Thyroid gland (tissue), 4 donors: ENCODE data around the gene MBD3. TPM values are rescaled to one million over a fixed set of nuclear protein-coding genes. Genes with fewer than 3 reads are reported as not detected.
A peak's percentile ranks its signal among the peaks of the same experiment; 100 is the strongest.
"Not testable (repeated sequence)": the region's sequence is repeated elsewhere in the genome, so short reads cannot be mapped to it uniquely, and the experiment has no call there.

Experiments
- DNase-seq, 2 donors: peaks; one replicate each; pipeline ENCODE4 v3.0.0-alpha.2; 2019
- H3K27ac ChIP-seq, 3 donors: fragments of 200-600 bp; sonication (generic); 1 replicate in 2 of 3; 2 replicates in 1 of 3; pipeline ENCODE4 v1.5.1; 2016 to 2019; ENCODE audit warnings: mild to moderate bottlenecking in 1 of 3, moderate library complexity in 1 of 3
- H3K27me3 ChIP-seq: fragments of 200-600 bp; sonication (generic); one replicate; pipeline ENCODE4 v1.5.1; 2019
- H3K36me3 ChIP-seq, 2 donors: fragments of 200-600 bp; sonication (generic); one replicate each; pipeline ENCODE4 v1.5.1; 2016 to 2019
- H3K4me1 ChIP-seq, 2 donors: fragments of 200-600 bp; sonication (generic); one replicate each; pipeline ENCODE4 v1.5.1; 2017 to 2019
- H3K4me3 ChIP-seq, 3 donors: fragments of 200-600 bp; sonication (generic); replicated peaks in 1 of 3; 1 replicate in 2 of 3; 2 replicates in 1 of 3; pipeline ENCODE4 v1.5.1; 2016; ENCODE audit warnings: mild to moderate bottlenecking in 1 of 3
- H3K9me3 ChIP-seq: fragments of 200-600 bp; sonication (generic); one replicate; pipeline ENCODE4 v1.5.1; 2017
- POLR2A ChIP-seq, 2 donors: fragments of 450-650 bp; IDR thresholded peaks; one replicate each; pipeline ENCODE4 v1.6.1; 2017; ENCODE audit warnings: antibody characterized with exemption in 2 of 2, mild to moderate bottlenecking in 2 of 2, moderate library complexity in 1 of 2
- WGBS, 2 donors: methylation state at CpG; one replicate each; pipeline ENCODE4 v1.1.5; 2017; 5-methylcytosine and 5-hydroxymethylcytosine counted together
- intact Hi-C: fragments of 100-400 bp; cut with DNase I; formaldehyde crosslinking; loops from one replicate; pipeline ENCODE4 v1.15.1; 2023
- total RNA-seq, 4 donors: library from RNA; depleted of rRNA; stranded (reverse); fragments of >200 nt; gene quantifications; one replicate each; pipeline ENCODE4 v1.2.3, GENCODE V29; 2016
- TF ChIP-seq, protein P1 (sequence below), 6 experiments: fragments of 200-600 bp in 3 of 6; fragments of 450-650 bp in 3 of 6; sonication (generic) in 3 of 6; IDR thresholded peaks; one replicate each; pipeline ENCODE4 v1.5.1; 2016 to 2019; ENCODE audit warnings: antibody characterized with exemption in 6 of 6, mild to moderate bottlenecking in 2 of 6, inconsistent platforms in 1 of 6, moderate library complexity in 1 of 6

MBD3 gene
- total RNA-seq, 4 donors from 2014 or later, result 58.2 to 149 (median 115) TPM

DNA sequence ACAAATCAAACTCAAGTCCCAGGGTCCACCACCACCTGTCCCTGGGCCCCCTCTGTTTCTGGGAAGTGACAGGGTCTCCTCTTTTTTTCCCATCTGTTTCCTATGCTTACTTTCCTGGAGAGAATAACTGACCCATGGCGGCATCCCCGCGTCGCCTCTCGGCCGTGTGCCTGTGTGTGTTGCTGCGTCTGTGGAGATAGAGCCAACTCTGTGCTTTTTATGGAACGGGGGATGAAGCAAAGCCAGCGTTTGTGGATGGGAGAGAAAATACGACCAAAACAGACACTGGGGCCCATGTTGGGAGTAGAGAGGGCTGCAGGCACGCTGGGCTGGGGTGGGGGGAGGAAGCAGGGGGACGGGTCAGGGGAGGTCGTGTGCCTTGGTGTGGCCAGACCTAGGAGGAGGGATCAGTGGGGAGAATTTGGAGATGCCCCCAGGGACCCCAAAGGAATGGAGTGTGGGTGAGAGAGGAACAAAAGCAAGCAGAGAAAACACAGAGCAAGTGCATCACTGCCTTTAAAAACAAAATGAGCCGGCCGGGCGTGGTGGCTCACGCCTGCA is 52.2 kb downstream of the MBD3 start:
- TF ChIP-seq POLR2A (IDR thresholded peaks at IDR 0.05), result no peak
- TF ChIP-seq, protein P1, sequence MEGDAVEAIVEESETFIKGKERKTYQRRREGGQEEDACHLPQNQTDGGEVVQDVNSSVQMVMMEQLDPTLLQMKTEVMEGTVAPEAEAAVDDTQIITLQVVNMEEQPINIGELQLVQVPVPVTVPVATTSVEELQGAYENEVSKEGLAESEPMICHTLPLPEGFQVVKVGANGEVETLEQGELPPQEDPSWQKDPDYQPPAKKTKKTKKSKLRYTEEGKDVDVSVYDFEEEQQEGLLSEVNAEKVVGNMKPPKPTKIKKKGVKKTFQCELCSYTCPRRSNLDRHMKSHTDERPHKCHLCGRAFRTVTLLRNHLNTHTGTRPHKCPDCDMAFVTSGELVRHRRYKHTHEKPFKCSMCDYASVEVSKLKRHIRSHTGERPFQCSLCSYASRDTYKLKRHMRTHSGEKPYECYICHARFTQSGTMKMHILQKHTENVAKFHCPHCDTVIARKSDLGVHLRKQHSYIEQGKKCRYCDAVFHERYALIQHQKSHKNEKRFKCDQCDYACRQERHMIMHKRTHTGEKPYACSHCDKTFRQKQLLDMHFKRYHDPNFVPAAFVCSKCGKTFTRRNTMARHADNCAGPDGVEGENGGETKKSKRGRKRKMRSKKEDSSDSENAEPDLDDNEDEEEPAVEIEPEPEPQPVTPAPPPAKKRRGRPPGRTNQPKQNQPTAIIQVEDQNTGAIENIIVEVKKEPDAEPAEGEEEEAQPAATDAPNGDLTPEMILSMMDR (IDR thresholded peaks at IDR 0.05), result no peak
- no peak for DNase-seq
- intact Hi-C loops, result loop anchor here (5.0 kb wide), 1 partner anchor 227 kb away; no protein-coding TSS in a partner anchor
- no peak overlapping the region for H3K27ac ChIP-seq
- no peaks in the 10 kb centered on the region for H3K4me1 ChIP-seq
- no peaks in the 10 kb centered on the region for H3K27me3 ChIP-seq
- no peaks in the 10 kb centered on the region for H3K9me3 ChIP-seq
- no peak overlapping the region for H3K4me3 ChIP-seq
- 20 to 39% methylated on average over 17 of the region's 17 CpGs for WGBS, 2 donors
- H3K36me3 ChIP-seq, result no peaks in the 10 kb centered on the region

DNA sequence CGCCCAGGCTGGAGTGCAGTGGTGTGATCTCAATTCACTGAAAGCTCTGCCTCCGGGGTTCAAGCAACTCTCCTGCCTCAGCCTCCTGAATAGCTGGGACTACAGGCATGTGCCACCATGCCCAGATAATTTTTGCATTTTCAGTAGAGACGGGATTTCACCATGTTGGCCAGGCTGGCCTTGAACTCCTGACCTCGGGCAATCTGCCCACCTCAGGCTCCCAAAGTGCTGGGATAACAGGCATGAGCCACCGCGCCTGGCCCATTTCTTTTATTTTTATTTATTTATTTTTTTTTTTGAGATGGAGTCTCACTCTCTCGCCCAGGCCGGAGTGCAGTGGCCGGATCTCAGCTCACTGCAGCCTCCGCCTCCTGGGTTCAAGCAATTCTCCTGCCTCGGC is 52.9 kb downstream of the MBD3 start:
- H3K27ac ChIP-seq, H3K27me3 ChIP-seq, DNase-seq, H3K4me1 ChIP-seq, H3K36me3 ChIP-seq, H3K9me3 ChIP-seq, H3K4me3 ChIP-seq: not testable (repeated sequence)
- WGBS, 2 donors, result 87% methylated on average over 11 of the region's 11 CpGs
- intact Hi-C loops, result loop anchor here (5.0 kb wide), 1 partner anchor 228 kb away; no protein-coding TSS in a partner anchor

- H3K4me3 ChIP-seq, result no peak overlapping the region
- intact Hi-C loops, result no loop called here
- DNase-seq, result peak in 1 of 2 donors; percentile 8
- no peaks in the 10 kb centered on the region for H3K9me3 ChIP-seq
- no peaks in the 10 kb centered on the region for H3K4me1 ChIP-seq
- WGBS, 2 donors, result 8 to 15% methylated on average over 15 of the region's 15 CpGs
- TF ChIP-seq POLR2A (IDR thresholded peaks at IDR 0.05), result no peak
- TF ChIP-seq, protein P1 (IDR thresholded peaks at IDR 0.05), result no peak
- no peak overlapping the region for H3K27ac ChIP-seq
- no peaks in the 10 kb centered on the region for H3K36me3 ChIP-seq
- H3K27me3 ChIP-seq, result no peaks in the 10 kb centered on the region
These were observed 53.7 kb downstream of the MBD3 start for GRCh38 chr19:1538978-1539377.

GRCh38 chr19:1535699-1536098 is 57.0 kb downstream of the MBD3 start:
- H3K4me1 ChIP-seq, H3K36me3 ChIP-seq, intact Hi-C loops, H3K27ac ChIP-seq, H3K27me3 ChIP-seq, H3K4me3 ChIP-seq, H3K9me3 ChIP-seq, DNase-seq: not testable (repeated sequence)
- 89 to 92% methylated on average over 6 to 7 of the region's 7 CpGs for WGBS, 2 donors

DNA sequence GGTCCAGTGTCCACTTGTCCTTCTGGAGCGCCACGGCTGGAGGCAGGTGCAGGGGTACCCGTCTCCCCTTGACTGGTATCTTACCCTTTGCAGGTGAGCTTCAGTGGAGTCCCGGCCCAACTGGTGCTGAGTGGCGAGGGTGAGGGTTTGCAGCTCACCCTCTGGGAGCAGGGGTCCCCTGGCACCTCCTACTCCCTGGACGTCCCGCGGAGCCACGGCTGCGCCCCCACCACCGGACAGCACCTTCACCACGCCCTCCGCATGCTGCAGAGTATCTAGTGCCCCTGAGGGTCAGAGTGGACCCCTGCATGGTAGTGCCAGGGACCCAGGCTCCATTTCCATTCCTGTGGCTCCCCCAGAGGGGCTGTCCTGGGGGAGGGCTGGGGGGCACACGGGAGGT is 57.7 kb downstream of the MBD3 start:
- Histone ChIP-seq H3K4me3 (no peak overlapping the region), H3K27me3 (no peaks in the 10 kb centered on the region), H3K27ac (no peak overlapping the region), H3K9me3 (no peaks in the 10 kb centered on the region), H3K4me1 (no peaks in the 10 kb centered on the region), H3K36me3 (no peaks in the 10 kb centered on the region)
- no peak for DNase-seq
- no peak for TF ChIP-seq POLR2A (IDR thresholded peaks at IDR 0.05)
- TF ChIP-seq, protein P1 (IDR thresholded peaks at IDR 0.05), result no peak
- WGBS, 2 donors, result 87% methylated on average over 9 to 10 of the region's 14 CpGs
- intact Hi-C loops, result no loop called here

- no peaks in the 10 kb centered on the region for H3K9me3 ChIP-seq
- intact Hi-C loops, result no loop called here
- no peak for DNase-seq
- H3K4me1 ChIP-seq, result no peaks in the 10 kb centered on the region
- no peaks in the 10 kb centered on the region for H3K36me3 ChIP-seq
- TF ChIP-seq, protein P1 (IDR thresholded peaks at IDR 0.05), result no peak
- TF ChIP-seq POLR2A (IDR thresholded peaks at IDR 0.05), result no peak
- H3K27ac ChIP-seq, result no peak overlapping the region
- no peak overlapping the region for H3K4me3 ChIP-seq
- H3K27me3 ChIP-seq, result no peaks in the 10 kb centered on the region
- WGBS, 2 donors, result 73 to 86% methylated on average over 13 to 22 of the region's 23 CpGs
These were observed 59.0 kb downstream of the MBD3 start for GRCh38 chr19:1533510-1534150.
